ENCODE measurements around the gene PRLH.

Gene PRLH

DNA sequence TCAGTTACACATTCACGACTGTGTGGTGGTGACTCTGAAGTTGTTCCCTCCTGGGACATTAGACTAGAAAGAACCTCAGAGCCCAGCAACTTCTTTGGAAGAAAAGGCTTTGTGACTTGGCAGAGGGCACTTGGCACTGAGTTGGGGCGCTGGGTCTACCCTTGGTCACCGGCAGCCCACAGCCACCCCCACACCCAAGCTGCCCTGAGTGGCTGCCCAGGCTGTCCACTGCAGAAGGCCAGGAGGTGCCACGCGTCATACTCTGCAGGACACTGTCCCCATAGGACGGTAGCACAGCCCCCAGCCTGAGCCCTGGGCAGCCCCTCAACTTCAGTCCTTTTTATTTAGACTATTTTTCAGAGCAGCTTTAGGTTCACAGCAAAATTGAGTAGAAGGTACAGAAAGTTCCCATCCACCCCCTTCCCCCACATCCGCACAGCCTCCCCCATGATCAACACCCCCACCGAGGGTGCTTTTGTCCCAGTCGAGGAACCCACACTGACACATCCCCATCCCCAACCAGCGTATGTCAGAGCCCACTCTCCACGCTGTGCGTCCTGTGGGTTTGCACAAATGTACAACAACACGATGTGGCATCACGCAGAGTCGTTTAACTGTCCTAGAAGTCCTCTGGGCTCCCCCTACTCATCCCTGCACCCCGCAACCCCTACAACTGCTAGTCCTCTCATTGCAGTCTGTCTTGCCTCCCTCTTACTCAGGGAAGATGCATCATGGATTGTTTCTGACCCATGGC, 1.1 kb downstream of the PRLH start:
- DNase-seq, result no peak

DNA sequence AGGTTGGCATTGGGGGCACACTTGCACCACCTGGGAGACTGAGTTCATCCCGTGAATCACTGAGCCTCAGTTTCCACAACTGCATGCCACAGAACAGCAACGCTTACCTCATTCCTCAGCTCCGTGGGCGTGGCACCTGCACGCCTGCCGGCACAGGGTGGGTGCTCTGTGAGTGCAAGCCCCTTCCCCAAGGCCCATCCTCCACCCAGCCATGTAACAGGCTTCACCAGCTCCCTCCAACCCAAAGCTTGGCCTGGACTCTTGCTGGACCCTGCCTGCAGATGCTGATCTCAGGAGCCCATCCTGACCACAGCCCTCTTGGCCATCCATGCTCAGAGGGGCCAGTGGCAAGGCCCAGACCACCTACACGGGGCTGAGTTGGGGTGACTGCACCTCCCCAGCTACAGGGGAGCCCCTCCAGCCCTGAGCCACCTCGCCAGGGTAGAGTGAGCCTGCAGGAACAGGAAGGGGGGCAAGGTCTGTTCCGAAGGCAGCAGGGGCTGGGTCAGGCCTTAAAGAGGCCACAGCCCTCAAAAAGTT, 1.8 kb downstream of the PRLH start:
- DNase-seq, result no peak

GRCh38 chr2:237569041-237569440, 2.7 kb downstream of the PRLH start:
- DNase-seq, result no peak

- DNase-seq, result no peak
Observed at GRCh38 chr2:237569896-237570295, 3.5 kb downstream of the PRLH start.

DNA sequence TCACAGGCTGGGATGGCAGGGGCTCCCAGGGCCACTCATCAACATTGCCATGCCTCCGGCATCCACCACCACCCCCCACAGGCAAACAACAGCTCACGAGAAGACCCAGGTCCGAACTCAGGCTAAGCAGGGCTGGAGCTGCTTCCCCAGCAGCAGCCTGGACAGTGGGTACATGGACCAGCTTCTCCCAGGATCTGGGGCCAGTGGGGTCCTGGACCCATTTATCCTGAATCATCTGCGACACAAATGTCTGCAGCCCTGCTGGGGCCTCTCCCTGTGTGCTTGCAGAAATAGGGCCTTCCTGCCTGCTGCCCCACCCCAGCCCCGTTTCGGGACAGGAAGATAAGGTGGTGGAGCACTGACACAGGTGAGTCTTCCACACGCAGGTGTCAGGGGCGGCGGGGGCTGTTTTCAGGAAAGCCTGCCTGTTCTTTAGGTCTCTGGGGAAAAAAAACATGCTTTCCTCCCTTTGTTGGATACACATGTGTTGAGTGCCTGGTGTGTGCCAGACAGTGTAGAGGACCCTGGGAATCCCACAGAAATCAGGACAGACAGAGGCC, 4.5 kb downstream of the PRLH start:
- DNase-seq, result no peak

DNA sequence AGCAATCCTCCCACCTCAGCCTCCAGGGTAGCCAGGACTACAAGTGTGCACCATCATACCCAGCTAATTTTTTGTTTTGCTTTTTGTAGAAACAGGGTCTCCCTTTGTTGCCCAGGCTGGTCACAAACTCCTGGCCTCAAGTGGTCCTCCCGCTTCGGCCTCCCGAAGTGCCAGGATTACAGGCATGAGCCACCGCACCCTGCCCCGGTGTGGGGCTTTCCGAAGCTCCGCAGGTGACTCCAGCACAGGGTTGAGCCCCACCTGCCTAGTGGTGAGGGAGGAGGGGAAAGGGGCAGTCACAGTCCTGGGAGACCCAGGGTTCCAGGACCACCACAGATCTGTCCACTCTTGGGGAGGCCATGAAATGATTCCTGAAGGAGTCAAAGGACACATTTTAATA, 5.2 kb downstream of the PRLH start:
- no peak for DNase-seq

GRCh38 chr2:237572021-237572741, 5.8 kb downstream of the PRLH start:
- DNase-seq, result peak; percentile 94

GRCh38 chr2:237572742-237573101, 6.3 kb downstream of the PRLH start:
- no peak for DNase-seq

DNA sequence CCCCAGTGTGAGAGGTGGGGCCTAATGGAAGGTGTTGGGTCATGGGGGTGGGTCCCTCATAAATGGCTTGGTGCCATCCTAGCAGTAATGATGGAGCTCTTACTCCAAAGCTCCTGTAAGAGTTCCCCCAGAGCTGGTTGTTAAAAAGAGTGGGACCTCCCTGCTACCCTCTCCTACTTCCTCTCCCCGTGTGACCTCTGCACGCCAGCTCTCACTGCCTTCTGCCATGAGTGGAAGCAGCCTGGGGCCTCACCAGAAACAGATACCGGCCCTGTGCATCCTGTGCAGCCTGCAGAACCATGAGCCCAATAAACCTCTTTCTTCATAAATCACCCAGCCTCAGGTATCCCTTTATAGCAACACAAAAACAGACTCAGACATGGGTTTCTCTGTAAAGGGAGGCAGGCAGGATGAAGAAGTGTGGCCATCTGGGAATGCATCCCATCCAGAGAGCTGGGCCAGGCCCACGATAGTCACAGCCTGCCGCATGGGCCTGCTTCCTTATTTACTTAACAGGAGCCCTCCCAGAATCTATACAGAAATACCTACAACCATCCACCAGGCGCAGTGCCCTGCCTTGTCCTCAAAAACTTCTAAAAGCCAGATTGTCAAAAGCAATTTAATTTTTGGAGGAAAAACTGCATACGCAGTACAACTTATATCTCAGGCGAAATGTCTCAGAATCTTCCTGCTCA, 7.5 kb downstream of the PRLH start:
- DNase-seq, result no peak

DNA sequence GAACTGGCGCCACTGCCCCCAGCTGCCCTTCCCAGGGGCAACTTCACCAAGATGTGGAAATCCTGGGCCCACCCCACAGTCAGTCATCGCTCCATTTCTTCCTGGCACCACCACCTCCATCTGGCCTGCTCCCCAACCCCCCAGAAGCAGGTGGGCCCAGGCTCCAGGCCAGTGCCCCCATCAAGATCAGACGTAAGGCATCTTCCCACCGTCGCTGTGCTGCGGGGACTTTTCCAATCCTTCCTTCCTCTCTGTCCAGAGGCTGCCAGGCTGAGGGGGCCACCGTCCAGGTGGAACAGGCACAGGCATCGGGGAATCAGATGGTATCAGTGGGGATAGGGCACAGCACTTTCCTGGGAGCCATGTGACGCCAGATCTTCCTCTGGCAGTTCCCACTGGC, 8.1 kb downstream of the PRLH start:
- DNase-seq, result no peak

GRCh38 chr2:237574894-237575868, 8.8 kb downstream of the PRLH start:
- DNase-seq, result no peak

DNA sequence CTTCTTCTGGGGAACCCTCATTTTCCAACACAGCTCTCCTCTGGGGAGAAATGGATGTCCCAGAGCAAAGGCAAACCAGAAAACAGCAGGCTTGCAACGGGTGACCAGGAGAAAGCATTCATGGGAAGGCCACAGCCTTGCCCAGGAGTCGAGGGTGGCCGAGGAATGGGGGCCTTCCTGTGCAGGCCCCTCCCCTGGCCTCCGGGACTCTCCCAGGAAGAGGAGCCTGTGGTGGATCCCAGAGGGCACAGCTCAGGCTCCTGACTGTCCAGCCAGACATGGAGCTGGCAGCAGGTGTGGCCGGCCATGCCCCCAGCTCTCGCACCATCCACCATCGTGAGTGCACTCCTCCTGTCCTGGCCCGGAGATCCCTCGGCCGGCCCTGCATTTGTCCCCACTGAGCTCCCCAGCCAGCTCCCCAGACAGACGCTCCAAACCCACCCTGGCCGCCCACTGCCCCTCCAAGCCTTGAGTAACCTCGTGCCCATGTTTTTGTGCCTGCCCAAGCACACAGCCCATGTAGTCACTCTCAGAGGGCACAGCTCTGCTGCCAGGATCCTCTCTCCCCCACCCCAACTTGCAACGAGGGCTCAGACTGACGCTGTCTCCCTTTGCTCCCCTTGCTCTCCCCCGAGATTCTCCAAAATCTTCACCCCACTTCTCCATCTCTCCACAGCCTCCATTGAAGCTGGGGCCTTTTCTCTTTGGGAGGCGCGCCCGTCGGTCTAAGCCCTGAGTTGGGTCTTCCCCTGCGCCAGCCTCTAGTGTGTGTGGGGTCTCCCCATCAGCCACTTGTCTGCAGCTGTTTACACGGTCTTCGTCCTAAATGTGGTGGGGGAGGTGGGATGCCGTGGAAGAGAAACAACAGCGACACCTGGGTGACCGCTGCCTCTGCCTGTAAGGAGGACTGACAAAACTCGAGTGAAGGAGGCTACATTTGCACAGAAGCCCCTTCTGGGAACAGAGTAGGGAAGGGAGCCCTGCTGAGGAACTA, 9.8 kb downstream of the PRLH start:
- DNase-seq, result no peak

DNA sequence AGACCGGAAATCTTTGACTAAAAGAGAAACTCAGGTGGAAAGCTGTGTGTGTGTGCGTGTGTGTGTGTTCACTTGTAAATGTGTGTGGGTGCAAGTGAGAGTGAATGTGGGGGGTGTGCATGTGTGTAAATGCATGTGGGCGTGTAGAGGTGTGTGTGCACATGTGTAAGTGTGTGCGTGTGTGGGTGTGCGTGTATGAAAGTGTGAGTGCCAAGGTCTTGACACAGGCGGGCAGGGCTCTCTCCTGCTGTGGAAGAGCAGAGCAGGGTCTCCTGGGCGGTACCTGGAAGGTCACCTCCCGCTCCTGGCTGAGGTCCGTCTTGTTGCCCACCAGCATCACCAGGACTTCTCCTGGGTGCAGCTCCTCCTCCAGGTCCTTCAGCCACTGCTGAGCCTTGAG, 10.6 kb downstream of the PRLH start:
- no peak for DNase-seq

- DNase-seq, result no peak
Observed at GRCh38 chr2:237577458-237577857, 11.1 kb downstream of the PRLH start.

- no peak for DNase-seq
Observed at GRCh38 chr2:237577956-237578870, 11.8 kb downstream of the PRLH start.

GRCh38 chr2:237581326-237581725, 15.0 kb downstream of the PRLH start:
- no peak for DNase-seq

GRCh38 chr2:237581751-237582746, 15.7 kb downstream of the PRLH start:
- peak; percentile 62 for DNase-seq
